HEK293 (cell line): ENCODE results near the gene DGKB.

ENCODE experiments used
- CTCF ChIA-PET: fragments of 350-600 bp; formaldehyde crosslinking; extraction: SDS; loops from one replicate; lab custom pipeline; 2021; ENCODE audit warnings: antibody characterized with exemption; lab: Yijun Ruan, JAX
- POLR2A ChIA-PET: fragments of 300-600 bp; formaldehyde crosslinking; extraction: SDS; loops from one replicate; lab custom pipeline; 2020; ENCODE audit warnings: antibody characterized with exemption, inconsistent platforms; lab: Yijun Ruan, JAX
- H3K27ac ChIP-seq: fragments of 200-500 bp; sonication (Bioruptor generic); 2 replicates; pipeline ENCODE4 v1.5.1; 2014; ENCODE audit warnings: low read depth, low read length, control low read depth, inconsistent platforms; ENCODE audit errors: extremely low read depth
- H3K36me3 ChIP-seq, 2 experiments: fragments of 200-500 bp in 1 of 2; sonication (Bioruptor generic) in 1 of 2; 1 replicate in 1 of 2; 2 replicates in 1 of 2; pipeline ENCODE4 v1.5.1; 2014 to 2017; ENCODE audit warnings: inconsistent platforms in 2 of 2, low read length in 2 of 2; ENCODE audit not compliant: control insufficient read depth in 2 of 2, insufficient read depth in 1 of 2
- H3K4me1 ChIP-seq: fragments of 200-500 bp; sonication (Bioruptor generic); 2 replicates; pipeline ENCODE4 v1.5.1; 2014; ENCODE audit warnings: mild to moderate bottlenecking, low read length, inconsistent platforms; ENCODE audit not compliant: control insufficient read depth, insufficient read depth
- H3K4me3 ChIP-seq: 2 replicates; pipeline ENCODE4 v1.5.1; 2011; ENCODE audit warnings: low read depth, mild to moderate bottlenecking, control low read depth, low read length, moderate library complexity
- H3K9me3 ChIP-seq: fragments of 200-500 bp; sonication (Bioruptor generic); 2 replicates; pipeline ENCODE4 v1.5.1; 2014; ENCODE audit warnings: low read depth, low read length, inconsistent platforms; ENCODE audit not compliant: control insufficient read depth, insufficient read depth
- GFI1B ChIP-seq: fragments of 450-650 bp; formaldehyde crosslinking; IDR thresholded peaks from 2 replicates; pipeline ENCODE4 v1.5.1; 2016; ENCODE audit warnings: missing biosample characterization, missing genetic modification characterization
- IKZF3 ChIP-seq: fragments of 450-650 bp; IDR thresholded peaks from 2 replicates; pipeline ENCODE4 v1.5.0; 2018; ENCODE audit warnings: missing biosample characterization, mild to moderate bottlenecking, missing genetic modification characterization, moderate library complexity
- KLF7 ChIP-seq: fragments of 450-650 bp; formaldehyde crosslinking; IDR thresholded peaks from 2 replicates; pipeline ENCODE4 v1.5.1; 2016; ENCODE audit warnings: missing biosample characterization, missing genetic modification characterization, borderline replicate concordance
- KLF8 ChIP-seq: fragments of 450-650 bp; formaldehyde crosslinking; IDR thresholded peaks from 2 replicates; pipeline ENCODE4 v1.5.1; 2016; ENCODE audit warnings: missing biosample characterization, missing genetic modification characterization
- OSR2 ChIP-seq: fragments of 450-650 bp; formaldehyde crosslinking; IDR thresholded peaks from 2 replicates; pipeline ENCODE4 v1.5.1; 2016; ENCODE audit warnings: missing biosample characterization, missing genetic modification characterization
- PRDM1 ChIP-seq: fragments of 450-650 bp; formaldehyde crosslinking; IDR thresholded peaks from 2 replicates; pipeline ENCODE4; 2016; ENCODE audit warnings: missing biosample characterization, missing genetic modification characterization
- SALL2 ChIP-seq: fragments of 450-650 bp; formaldehyde crosslinking; IDR thresholded peaks from 2 replicates; pipeline ENCODE4 v1.5.0; 2017; ENCODE audit warnings: missing biosample characterization, mild to moderate bottlenecking, missing genetic modification characterization, borderline replicate concordance
- TCF7L2 ChIP-seq: IDR thresholded peaks from 2 replicates; pipeline ENCODE4 v1.6.1; 2011; ENCODE audit warnings: low read depth, mild to moderate bottlenecking, inconsistent platforms, low read length, moderate library complexity, borderline replicate concordance
- YY1 ChIP-seq: fragments of 450-650 bp; formaldehyde crosslinking; IDR thresholded peaks from 2 replicates; pipeline ENCODE4 v1.5.1; 2018; ENCODE audit warnings: missing biosample characterization, missing genetic modification characterization
- ZBTB8A ChIP-seq: fragments of 450-650 bp; formaldehyde crosslinking; IDR thresholded peaks from 2 replicates; pipeline ENCODE4 v1.5.1; 2016; ENCODE audit warnings: missing biosample characterization, missing genetic modification characterization
- ZNF132 ChIP-seq: fragments of 450-650 bp; formaldehyde crosslinking; IDR thresholded peaks from 2 replicates; pipeline ENCODE4 v1.5.1; 2017; ENCODE audit warnings: missing biosample characterization, missing genetic modification characterization, borderline replicate concordance
- ZNF174 ChIP-seq: fragments of 450-650 bp; formaldehyde crosslinking; IDR thresholded peaks from 2 replicates; pipeline ENCODE4 v1.5.0; 2017; ENCODE audit warnings: missing biosample characterization, mild to moderate bottlenecking, missing genetic modification characterization
- ZNF302 ChIP-seq: fragments of 450-650 bp; formaldehyde crosslinking; IDR thresholded peaks from 2 replicates; pipeline ENCODE4 v1.5.1; 2016; ENCODE audit warnings: missing biosample characterization, missing genetic modification characterization, low read depth
- ZNF335 ChIP-seq: fragments of 450-650 bp; formaldehyde crosslinking; conservative IDR thresholded peaks from 2 replicates; pipeline ENCODE4 v1.5.1; 2016; ENCODE audit warnings: missing biosample characterization, missing genetic modification characterization
- ZNF362 ChIP-seq: fragments of 450-650 bp; formaldehyde crosslinking; IDR thresholded peaks from 2 replicates; pipeline ENCODE4 v1.5.1; 2016; ENCODE audit warnings: missing biosample characterization, missing genetic modification characterization
- ZNF433 ChIP-seq: fragments of 450-650 bp; formaldehyde crosslinking; IDR thresholded peaks from 2 replicates; pipeline ENCODE4 v1.5.1; 2016; ENCODE audit warnings: missing biosample characterization, missing genetic modification characterization, low read depth
- ZNF530 ChIP-seq: fragments of 450-650 bp; formaldehyde crosslinking; IDR thresholded peaks from 2 replicates; pipeline ENCODE4 v1.5.1; 2016; ENCODE audit warnings: low read depth, missing biosample characterization, missing genetic modification characterization
- ZNF626 ChIP-seq: fragments of 450-650 bp; sonication (Bioruptor Pico); formaldehyde crosslinking; IDR thresholded peaks from 2 replicates; pipeline ENCODE4 v1.5.1; 2018; ENCODE audit warnings: missing biosample characterization, missing genetic modification characterization, inconsistent platforms
- ZNF654 ChIP-seq: fragments of 450-650 bp; formaldehyde crosslinking; IDR thresholded peaks from 2 replicates; pipeline ENCODE4 v1.5.1; 2016; ENCODE audit warnings: low read depth, missing biosample characterization, missing genetic modification characterization
- ZNF768 ChIP-seq: fragments of 450-650 bp; formaldehyde crosslinking; IDR thresholded peaks from 2 replicates; pipeline ENCODE4 v1.5.1; 2018; ENCODE audit warnings: missing biosample characterization, mild to moderate bottlenecking, missing genetic modification characterization
- ZNF777 ChIP-seq: fragments of 450-650 bp; formaldehyde crosslinking; IDR thresholded peaks from 2 replicates; pipeline ENCODE4 v1.5.1; 2017; ENCODE audit warnings: missing biosample characterization, missing genetic modification characterization, borderline replicate concordance
- TF ChIP-seq, protein P1 (sequence below): fragments of 450-650 bp; formaldehyde crosslinking; IDR thresholded peaks from 2 replicates; pipeline ENCODE4 v1.5.1; 2016; ENCODE audit warnings: missing biosample characterization, missing genetic modification characterization
- TF ChIP-seq, protein P2 (sequence below): fragments of 450-650 bp; formaldehyde crosslinking; IDR thresholded peaks from 2 replicates; pipeline ENCODE4 v1.5.1; 2016; ENCODE audit warnings: missing biosample characterization, missing genetic modification characterization

DGKB gene

DNA sequence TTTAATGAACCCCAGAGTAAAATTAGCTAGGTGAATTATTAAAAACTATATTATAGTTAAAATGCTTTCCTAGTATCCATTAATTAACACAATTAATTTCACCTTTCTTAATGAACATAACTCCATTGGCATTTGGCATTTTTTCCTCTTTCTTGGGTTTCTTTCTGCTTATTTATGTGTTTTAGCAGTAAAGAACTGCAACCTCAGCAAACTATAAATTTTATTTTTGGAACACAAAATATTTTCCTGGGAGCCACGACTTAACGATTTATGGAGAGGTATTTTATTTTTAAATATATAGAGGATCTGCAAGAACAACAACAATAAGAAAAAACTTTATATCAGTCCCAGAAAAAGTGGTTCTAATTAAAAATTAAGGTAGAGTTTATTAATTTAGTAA is 465.7 kb downstream of the DGKB start:
- POLR2A ChIA-PET, result no interaction called here
- CTCF ChIA-PET, result interaction anchor here (0.7 kb wide), 1 partner anchor 23 kb away, joined by 4 read pairs; no protein-coding TSS in a partner anchor

DNA sequence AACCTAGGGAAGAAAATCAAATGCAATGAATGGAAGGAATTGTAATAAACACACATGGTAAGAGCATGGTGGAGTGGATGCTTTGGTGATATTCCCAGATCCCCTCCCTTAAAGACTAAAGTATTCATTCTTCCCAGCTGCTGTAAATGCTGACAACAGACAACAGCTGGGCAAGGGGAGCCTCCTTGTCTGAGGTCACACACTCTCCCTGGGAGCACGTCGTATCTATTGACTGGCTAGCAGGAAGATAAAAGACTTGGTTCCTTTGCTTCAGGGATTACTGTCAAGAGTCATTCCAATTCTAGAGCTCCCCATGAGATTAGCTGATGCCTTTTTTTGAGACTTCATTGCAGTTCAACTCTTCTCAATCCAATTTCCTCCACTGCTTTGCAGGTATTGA is 469.6 kb downstream of the DGKB start:
- Histone ChIP-seq H3K36me3 (no peaks in the 10 kb centered on the region), H3K9me3 (no peaks in the 10 kb centered on the region), H3K4me1 (no peaks in the 10 kb centered on the region), H3K27ac (no peak overlapping the region), H3K4me3 (no peak overlapping the region)
- ChIA-PET CTCF (no interaction called here), POLR2A (no interaction called here)
- TF ChIP-seq ZNF654 (tag by site-specific recombination) (no peak), SALL2 (no peak), ZNF132 (tag by site-specific recombination) (no peak), ZNF302 (tag by site-specific recombination) (no peak)
- TF ChIP-seq, protein P1, sequence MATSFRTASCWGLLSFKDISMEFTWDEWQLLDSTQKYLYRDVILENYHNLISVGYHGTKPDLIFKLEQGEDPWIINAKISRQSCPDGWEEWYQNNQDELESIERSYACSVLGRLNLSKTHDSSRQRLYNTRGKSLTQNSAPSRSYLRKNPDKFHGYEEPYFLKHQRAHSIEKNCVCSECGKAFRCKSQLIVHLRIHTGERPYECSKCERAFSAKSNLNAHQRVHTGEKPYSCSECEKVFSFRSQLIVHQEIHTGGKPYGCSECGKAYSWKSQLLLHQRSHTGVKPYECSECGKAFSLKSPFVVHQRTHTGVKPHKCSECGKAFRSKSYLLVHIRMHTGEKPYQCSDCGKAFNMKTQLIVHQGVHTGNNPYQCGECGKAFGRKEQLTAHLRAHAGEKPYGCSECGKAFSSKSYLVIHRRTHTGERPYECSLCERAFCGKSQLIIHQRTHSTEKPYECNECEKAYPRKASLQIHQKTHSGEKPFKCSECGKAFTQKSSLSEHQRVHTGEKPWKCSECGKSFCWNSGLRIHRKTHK (tag by site-specific recombination), result no peak

More for the DNA sequence above, 465.7 kb downstream of the DGKB start:
- H3K9me3 ChIP-seq, result no peaks in the 10 kb centered on the region
- no peaks in the 10 kb centered on the region for H3K36me3 ChIP-seq
- no peak overlapping the region for H3K27ac ChIP-seq
- no peak overlapping the region for H3K4me3 ChIP-seq
- no peak for TF ChIP-seq KLF8 (tag by site-specific recombination)
- TF ChIP-seq KLF7 (tag by site-specific recombination), result no peak
- TF ChIP-seq GFI1B (tag by site-specific recombination), result no peak
- TF ChIP-seq ZNF530, result no peak
- TF ChIP-seq IKZF3 (tag by site-specific recombination), result no peak
- no peak for TF ChIP-seq ZNF433
- TF ChIP-seq ZNF362 (tag by site-specific recombination), result no peak
- no peak for TF ChIP-seq ZBTB8A (tag by site-specific recombination)
- no peak for TF ChIP-seq YY1 (tag by site-specific recombination)
- TF ChIP-seq ZNF174 (tag by site-specific recombination), result no peak
- TF ChIP-seq ZNF777, result no peak
- TF ChIP-seq PRDM1 (tag by site-specific recombination), result no peak
- no peak for TF ChIP-seq ZNF768 (tag by site-specific recombination)
- TF ChIP-seq OSR2 (tag by site-specific recombination), result no peak
- TF ChIP-seq, protein P2, sequence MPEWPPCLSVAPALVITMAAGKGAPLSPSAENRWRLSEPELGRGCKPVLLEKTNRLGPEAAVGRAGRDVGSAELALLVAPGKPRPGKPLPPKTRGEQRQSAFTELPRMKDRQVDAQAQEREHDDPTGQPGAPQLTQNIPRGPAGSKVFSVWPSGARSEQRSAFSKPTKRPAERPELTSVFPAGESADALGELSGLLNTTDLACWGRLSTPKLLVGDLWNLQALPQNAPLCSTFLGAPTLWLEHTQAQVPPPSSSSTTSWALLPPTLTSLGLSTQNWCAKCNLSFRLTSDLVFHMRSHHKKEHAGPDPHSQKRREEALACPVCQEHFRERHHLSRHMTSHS (tag by site-specific recombination), result no peak
- no peak for TF ChIP-seq ZNF626 (tag by site-specific recombination)
- TF ChIP-seq ZNF335 (tag by site-specific recombination), result no peak
- TF ChIP-seq ZNF302 (tag by site-specific recombination), result no peak
- TF ChIP-seq TCF7L2, result no peak
- H3K4me1 ChIP-seq, result no peaks in the 10 kb centered on the region
